ENCODE measurements around the gene VPS37D. TPM values are rescaled to one million over a fixed set of nuclear protein-coding genes. Genes with fewer than 3 reads are reported as not detected.
A peak's percentile ranks its signal among the peaks of the same experiment; 100 is the strongest.

VPS37D gene
- total RNA-seq, 1 experiment from 2014 or later = 8.7 TPM

GRCh38 chr7:73645643-73646174 lies 21.9 kb upstream of the VPS37D start:
- intact Hi-C loops (cut with micrococcal nuclease; ENCODE audit: unreplicated experiment) = no loop called here
- no TSS peak for BruUV-seq (replicated peaks)
- POLR2A ChIA-PET (ENCODE audit: low non-redundant PET) = interaction anchor here (0.5 kb wide), 1 partner anchor 10 kb away, joined by 3 read pairs; no protein-coding TSS in a partner anchor
- no peak for DNase-seq (ENCODE audit: low spot score)
- Histone ChIP-seq H3K27me3 (replicated peaks; ENCODE audit: insufficient read depth, low read depth, low read length, poor library complexity) (peaks cover 8% of the 10 kb centered on the region), H3K36me3 (ENCODE audit: insufficient read depth, low read length, poor library complexity, severe bottlenecking) (no peaks in the 10 kb centered on the region), H3K27ac (ENCODE audit: low read depth, low read length, poor library complexity, severe bottlenecking) (no peak overlapping the region), H3K9me3 (ENCODE audit: low read depth, low read length, poor library complexity, severe bottlenecking) (no peaks in the 10 kb centered on the region), H3K4me1 (ENCODE audit: insufficient read depth, low read length, poor library complexity, severe bottlenecking) (peaks cover 10% of the 10 kb centered on the region), H3K4me3 (ENCODE audit: low read depth, low read length, poor library complexity, severe bottlenecking) (no peak overlapping the region)
- TF ChIP-seq EZH2 (IDR thresholded peaks at IDR 0.05; ENCODE audit: borderline replicate concordance, low read depth, low read length, poor library complexity, severe bottlenecking) = no peak
- TF ChIP-seq CTCF (conservative IDR thresholded peaks at IDR 0.05; ENCODE audit: low read depth, low read length) = no peak
- CTCF ChIA-PET = interaction anchor here (1.1 kb wide), 2 partner anchors 80 kb away, joined by 3 to 10 read pairs; no protein-coding TSS in a partner anchor

- Histone ChIP-seq H3K36me3 (ENCODE audit: insufficient read depth, low read length, poor library complexity, severe bottlenecking) (no peaks in the 10 kb centered on the region), H3K4me1 (ENCODE audit: insufficient read depth, low read length, poor library complexity, severe bottlenecking) (peaks cover 10% of the 10 kb centered on the region), H3K9me3 (ENCODE audit: low read depth, low read length, poor library complexity, severe bottlenecking) (no peaks in the 10 kb centered on the region), H3K4me3 (ENCODE audit: low read depth, low read length, poor library complexity, severe bottlenecking) (peak overlapping the region; percentile 62), H3K27me3 (replicated peaks; ENCODE audit: insufficient read depth, low read depth, low read length, poor library complexity) (peaks cover 8% of the 10 kb centered on the region), H3K27ac (ENCODE audit: low read depth, low read length, poor library complexity, severe bottlenecking) (no peak overlapping the region)
- CTCF ChIA-PET = interaction anchor here (1.1 kb wide), 1 partner anchor 79 kb away, joined by 10 read pairs; no protein-coding TSS in a partner anchor
- intact Hi-C loops (cut with micrococcal nuclease; ENCODE audit: unreplicated experiment) = no loop called here
- DNase-seq (ENCODE audit: low spot score) = no peak
- TF ChIP-seq CTCF (conservative IDR thresholded peaks at IDR 0.05; ENCODE audit: low read depth, low read length) = no peak
- no peak for TF ChIP-seq EZH2 (IDR thresholded peaks at IDR 0.05; ENCODE audit: borderline replicate concordance, low read depth, low read length, poor library complexity, severe bottlenecking)
- BruUV-seq (replicated peaks) = no TSS peak
- POLR2A ChIA-PET (ENCODE audit: low non-redundant PET) = no interaction called here
Measured at GRCh38 chr7:73646785-73647724, 20.6 kb upstream of the VPS37D start.

GRCh38 chr7:73647725-73648592 lies 19.7 kb upstream of the VPS37D start:
- Histone ChIP-seq H3K9me3 (ENCODE audit: low read depth, low read length, poor library complexity, severe bottlenecking) (no peaks in the 10 kb centered on the region), H3K4me1 (ENCODE audit: insufficient read depth, low read length, poor library complexity, severe bottlenecking) (peaks cover 10% of the 10 kb centered on the region), H3K4me3 (ENCODE audit: low read depth, low read length, poor library complexity, severe bottlenecking) (peak overlapping the region; percentile 62), H3K27me3 (replicated peaks; ENCODE audit: insufficient read depth, low read depth, low read length, poor library complexity) (peaks cover 8% of the 10 kb centered on the region), H3K27ac (ENCODE audit: low read depth, low read length, poor library complexity, severe bottlenecking) (no peak overlapping the region), H3K36me3 (ENCODE audit: insufficient read depth, low read length, poor library complexity, severe bottlenecking) (no peaks in the 10 kb centered on the region)
- intact Hi-C loops (cut with micrococcal nuclease; ENCODE audit: unreplicated experiment) = loop anchor here (1.0 kb wide), 1 partner anchor 12 kb away; no protein-coding TSS in a partner anchor
- no peak for DNase-seq (ENCODE audit: low spot score)
- no TSS peak for BruUV-seq (replicated peaks)
- ChIA-PET POLR2A (ENCODE audit: low non-redundant PET) (no interaction called here), CTCF (no interaction called here)
- TF ChIP-seq EZH2 (IDR thresholded peaks at IDR 0.05; ENCODE audit: borderline replicate concordance, low read depth, low read length, poor library complexity, severe bottlenecking) = no peak
- peak; percentile 16; the same call in 1 of the 2 replicates for TF ChIP-seq CTCF (conservative IDR thresholded peaks at IDR 0.05; ENCODE audit: low read depth, low read length)
